ENCODE results near the gene SRMS. TPM values are rescaled to one million over a fixed set of nuclear protein-coding genes. Genes with fewer than 3 reads are reported as not detected.

The SRMS gene, protein sequence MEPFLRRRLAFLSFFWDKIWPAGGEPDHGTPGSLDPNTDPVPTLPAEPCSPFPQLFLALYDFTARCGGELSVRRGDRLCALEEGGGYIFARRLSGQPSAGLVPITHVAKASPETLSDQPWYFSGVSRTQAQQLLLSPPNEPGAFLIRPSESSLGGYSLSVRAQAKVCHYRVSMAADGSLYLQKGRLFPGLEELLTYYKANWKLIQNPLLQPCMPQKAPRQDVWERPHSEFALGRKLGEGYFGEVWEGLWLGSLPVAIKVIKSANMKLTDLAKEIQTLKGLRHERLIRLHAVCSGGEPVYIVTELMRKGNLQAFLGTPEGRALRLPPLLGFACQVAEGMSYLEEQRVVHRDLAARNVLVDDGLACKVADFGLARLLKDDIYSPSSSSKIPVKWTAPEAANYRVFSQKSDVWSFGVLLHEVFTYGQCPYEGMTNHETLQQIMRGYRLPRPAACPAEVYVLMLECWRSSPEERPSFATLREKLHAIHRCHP
- not detected for total RNA-seq

DNA sequence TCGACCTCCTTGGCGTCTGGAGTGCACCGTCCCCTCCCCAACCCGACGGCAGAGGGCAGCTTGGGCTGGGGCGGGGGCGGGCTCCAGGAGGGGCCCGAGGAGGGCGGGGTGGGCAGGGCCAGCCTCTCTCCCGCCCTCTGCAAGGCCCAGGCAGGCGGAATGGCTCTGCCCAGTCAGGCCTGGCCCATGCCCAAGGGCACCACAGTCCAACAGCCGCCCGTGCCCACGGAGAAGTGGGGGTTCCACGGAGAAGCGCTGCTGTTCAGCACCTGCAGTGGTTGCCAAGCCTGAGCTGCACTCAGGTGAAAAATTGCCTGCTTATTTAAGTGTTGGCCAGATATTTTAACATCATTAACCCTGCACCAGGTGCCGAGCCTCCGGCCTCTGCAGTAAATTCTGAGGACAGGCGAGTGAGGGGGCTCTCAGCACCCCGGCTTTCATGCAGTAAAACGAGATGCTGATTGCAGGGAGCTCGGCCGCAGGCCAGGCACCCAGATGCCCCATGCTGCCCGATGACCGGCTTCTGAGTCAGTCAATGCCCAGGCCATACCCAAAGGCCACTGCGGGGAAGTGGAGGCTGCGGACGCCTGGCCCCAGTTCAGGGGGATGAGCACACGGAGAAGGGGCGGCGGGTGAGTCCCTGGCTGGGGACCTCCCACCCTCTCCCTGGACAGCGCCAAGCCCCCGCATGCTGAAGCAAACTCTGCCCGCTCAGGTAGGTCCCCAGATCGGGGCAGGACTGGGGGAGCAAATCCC, at the start of gene SRMS:
TSS of gene SRMS (minus strand) at position 25 of the 756 bp plus-strand sequence. CDS start 286 bp downstream, outside the sequence.
- no peak for DNase-seq

DNA sequence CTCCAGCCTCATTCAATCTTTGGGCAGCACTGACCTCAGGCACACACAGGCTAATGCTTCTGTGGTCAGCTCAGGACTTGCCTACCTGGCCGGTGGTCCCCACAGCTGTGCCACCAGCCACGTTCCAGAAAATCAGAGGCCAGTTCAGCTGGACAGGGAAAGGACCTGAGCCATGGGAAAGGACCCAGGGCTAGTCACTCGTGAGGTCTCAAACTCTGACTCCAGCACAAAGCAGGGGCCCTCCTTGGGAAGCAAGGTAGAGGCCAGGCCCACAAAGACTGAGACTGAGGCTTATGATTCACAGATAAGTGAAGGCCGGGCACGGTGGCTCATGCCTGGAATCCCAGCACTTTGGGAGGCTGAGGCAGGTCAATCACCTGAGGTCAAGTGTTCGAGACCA, 48.9 kb upstream of the SRMS start:
- no peak for DNase-seq

DNA sequence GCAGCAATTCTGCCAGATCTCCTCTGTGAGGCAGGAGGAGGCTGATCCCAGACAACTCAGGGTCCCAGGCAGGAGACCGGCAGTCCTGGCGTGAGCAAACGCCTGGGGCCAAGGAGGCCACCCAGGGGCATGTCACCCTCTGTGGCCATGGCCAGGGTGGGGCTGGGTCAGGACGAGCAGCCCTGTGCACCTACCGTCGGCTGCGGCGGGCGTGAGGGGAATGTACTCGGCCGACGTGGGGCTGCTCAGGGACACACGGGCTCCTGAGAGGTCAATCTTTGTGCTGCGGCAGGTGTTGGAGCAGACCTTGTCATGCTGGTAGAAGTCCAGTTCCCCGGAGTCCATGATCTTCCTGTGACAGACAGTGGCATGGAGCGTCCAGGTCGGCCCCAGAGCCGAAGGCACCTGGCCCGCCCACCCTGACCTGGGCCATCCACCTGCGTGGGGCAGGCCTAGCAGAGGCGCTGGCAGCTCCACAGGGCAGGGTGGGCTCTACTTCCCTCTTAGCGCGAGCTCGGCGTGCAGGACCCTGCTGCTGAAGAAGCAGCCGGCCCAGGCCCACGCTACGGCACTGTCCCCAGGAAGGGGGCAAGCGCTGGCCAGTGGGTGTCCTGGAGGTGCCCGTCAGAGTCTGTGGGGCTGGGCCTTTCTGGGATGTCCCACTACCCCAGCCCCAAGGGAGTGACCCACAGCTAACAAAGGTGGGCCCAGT, 48.0 kb upstream of the SRMS start:
- DNase-seq = no peak

DNA sequence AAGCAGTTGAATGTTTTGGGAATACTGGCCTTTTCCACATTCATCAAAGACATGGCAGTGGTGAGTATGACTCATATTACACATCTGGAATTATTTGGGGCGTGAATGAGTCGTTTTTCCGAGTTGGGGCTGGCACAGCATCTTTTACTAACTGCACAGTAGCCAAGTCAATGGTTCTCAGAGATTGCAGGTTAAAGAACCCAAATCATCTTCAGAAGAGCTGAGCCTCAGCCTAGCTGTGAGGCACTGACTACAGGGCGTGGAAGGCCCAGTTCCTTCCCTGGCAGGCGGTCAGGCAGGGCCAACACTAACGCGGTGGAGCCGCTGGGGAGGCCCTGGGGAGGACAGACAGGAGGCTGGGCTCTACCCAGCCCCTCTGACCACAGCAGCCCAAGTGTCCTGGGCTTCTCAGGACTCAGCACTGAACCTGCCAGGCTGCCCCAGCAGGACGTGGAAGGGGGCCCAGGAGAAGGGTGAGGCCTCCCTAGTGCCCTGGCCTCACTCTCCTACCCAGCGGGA, 46.6 kb upstream of the SRMS start:
- no peak for DNase-seq

DNA sequence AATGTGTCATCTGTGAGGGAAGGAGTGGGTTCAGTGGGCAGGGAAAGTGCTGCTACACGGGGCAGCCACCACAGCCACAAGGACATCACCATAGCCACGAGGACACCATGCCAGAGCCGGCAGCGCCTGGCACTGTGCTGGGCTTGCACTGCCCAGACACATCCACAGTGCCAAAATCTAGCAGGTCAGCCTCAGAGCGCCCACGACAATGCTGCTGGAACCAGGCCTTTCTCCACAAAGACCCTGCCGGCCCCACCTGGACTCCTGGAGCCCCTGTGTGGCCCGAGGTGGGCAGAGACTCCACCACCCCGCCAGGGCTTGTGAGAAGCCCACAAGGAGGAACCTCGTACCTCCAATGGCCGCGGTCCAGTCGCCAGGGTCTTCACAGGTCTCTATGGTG, 45.1 kb upstream of the SRMS start:
- no peak for DNase-seq

DNA sequence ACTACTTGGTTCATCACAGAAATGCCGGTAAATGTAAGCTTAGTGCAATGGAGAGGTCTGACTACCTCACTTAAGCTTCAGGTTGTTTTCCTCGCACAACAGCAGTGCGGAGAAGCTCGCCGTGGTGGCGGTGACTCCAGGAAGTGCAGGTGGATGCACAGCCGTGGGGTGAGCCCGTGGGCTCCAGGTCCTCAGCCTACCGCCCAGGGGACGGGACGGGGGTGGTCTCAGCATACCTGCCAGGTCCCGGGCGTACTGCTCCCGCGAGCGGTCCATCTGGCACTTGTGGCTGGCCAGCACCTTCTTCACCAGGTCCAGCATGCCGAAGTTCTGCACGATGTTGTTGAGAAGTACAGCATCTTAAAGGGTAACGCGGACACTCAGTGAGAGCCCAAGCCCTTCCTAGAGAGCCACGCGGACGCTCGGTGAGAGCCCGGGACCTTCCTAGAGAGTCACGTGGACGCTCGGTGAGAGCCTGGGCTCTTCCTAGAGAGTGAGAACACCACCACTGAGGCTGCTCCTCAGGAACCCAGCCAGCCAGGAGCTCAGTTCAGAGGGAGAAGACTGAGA, 44.3 kb upstream of the SRMS start:
- DNase-seq = no peak

DNA sequence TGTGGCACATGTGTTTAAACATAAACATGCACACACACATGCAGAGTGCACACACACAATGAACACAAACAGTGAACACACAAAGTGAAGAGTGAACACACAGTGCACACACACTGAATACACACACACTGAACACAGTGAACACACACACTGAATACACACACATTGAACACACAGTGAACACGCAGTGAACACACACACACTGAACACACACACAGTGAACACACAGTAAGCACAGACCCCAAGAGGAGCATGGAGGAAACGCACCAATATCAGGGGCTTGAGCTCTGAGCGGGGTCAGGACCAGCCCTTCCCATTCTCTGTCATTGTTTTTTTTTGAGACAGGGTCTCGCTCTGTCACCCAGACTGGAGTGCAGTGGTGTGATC, 43.6 kb upstream of the SRMS start:
- no peak for DNase-seq

DNA sequence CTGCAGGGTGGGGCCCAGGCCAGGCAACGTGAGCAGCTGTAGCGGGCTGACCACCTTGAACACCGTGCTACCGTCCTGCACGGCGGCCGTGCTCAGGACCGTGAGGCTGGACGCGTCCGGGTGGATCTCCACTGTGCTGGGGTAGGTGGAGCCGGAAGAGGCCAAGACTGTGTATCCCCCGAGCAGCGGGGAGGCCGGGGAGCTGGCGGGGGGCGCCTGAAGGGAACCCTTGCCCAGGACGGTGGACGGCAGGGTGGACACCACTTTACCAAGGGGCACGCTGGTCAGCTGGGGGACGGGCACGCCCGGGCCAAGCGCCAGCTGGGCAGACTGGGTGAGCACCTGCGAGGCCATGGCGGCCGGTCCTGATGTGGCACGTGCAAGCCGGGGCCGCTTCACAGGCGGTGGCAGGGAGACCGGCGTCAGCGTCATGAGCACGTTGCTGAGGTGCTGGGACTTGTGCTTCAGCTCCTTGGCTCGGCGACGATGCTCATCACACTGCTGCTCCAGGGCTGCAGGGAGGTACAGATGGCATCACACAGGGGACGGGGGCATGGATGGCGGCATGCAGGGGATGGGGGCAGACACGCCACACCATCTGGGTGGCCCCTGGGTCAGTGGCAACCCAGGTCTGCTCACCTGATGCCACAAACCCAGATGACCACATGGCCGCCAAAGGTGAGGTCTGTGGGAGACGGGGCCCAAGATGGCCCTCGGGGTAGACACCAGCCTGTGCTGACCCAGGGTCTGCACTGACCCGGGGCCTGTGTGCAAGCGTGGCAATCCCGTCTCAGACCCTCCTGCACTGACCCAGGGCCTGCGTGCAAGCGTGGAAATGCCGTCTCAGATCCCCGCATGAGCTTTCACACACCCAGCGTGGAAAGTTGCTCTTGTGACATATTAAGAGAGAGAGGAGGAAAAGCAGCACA, 42.9 kb upstream of the SRMS start:
- no peak for DNase-seq

DNA sequence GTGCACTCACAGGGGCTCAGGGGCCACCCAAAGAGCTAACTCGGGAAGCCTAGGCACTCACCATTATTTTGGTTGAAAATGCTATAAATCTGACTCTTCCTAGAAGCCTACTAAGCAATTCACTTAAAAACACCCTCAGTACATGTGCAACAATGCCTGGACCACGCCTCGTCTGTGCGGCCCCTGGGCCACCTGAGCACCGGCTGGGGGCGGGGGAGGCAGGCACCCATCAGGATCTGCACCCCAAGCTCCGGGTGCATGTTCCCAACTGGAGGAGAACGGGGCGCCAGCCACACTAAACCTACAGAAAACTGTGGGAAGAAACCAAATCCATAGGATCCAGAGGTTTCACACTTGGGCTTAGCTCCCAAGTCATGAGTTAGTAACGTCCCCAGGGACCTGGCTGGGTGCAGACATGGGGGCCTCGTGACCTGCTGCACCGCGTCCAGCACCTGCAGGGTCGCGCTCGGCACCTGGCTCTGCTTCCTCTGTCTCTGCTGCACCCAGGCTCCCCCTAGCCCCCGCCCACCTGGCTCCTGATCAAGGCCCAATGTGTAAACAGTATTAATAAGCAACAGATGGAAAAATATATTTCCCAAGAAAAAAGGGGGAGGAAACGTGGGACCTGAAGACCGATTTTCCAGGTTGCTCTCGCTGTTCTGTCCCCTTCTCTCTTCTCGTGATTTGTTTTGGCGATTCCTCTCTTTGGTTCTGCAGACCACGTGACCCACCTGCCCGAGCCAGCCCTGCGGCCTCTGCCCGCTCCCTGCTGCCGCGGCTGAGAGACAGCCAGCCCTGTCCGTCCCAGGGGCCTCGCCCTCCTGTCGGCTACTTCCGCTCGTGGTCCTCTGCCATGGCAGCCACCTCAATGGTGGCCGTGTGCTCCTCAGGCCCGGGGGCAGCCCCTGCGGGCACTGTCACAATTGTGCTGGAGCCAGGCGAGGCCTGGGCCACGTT, 42.0 kb upstream of the SRMS start:
- no peak for DNase-seq

DNA sequence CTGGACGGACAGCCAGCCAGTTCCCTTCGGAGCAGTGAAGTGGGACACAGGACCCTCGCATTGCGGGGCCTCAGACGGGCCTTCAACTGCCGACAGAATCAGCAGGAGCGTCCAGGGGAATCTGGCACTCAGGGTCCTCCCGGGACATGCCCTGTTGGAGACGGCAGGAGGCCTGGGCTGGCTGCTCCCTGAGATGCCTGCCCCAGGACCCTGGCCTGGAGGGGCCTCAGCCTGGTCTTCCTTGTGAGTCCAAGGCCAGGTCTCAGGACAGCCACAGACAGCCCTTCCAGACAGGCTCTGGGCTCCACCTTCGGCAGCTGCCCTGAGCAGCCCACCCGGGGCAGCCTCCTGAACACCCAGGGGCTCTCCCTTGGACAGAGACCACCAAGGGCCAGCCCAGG, 41.1 kb upstream of the SRMS start:
- no peak for DNase-seq

DNA sequence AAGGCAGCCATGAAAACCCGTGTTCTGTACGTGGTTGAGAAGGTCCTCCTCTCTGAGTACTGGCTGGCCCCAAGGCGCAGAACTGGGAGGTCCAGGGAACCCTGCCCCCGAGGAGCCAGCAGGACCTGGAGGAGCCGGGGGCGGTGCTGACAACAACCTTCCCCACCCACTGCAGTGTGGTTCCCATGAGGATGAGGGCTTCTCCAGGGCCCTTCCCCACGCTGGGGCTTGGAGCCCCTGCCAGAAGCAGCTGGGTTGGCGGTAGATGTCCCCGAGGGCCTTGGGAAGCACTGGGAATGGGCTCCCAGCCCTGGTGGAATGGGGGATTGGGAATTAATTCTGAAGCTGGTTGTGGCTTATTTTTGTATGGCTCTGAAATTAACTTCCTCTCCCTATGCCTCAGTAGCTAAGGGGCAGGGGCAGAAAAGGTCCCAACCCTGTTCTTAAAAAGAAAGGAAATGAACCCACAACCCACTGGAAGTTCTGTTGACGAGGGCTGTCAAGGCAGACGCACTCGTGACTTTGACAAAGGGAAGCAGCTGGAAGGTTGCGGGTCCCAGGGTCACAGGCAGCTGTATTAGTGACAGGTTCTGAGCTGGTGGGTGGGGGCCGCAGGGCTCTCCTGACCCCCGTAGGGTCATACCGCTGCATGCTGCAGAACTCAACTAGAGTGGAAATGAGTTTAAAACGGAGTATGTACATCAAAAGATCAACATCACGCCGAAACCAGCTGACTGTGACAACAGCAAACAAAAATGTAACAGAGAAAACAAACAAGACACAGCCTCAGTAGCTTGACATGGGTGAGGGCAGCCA, 40.4 kb upstream of the SRMS start:
- no peak for DNase-seq

DNA sequence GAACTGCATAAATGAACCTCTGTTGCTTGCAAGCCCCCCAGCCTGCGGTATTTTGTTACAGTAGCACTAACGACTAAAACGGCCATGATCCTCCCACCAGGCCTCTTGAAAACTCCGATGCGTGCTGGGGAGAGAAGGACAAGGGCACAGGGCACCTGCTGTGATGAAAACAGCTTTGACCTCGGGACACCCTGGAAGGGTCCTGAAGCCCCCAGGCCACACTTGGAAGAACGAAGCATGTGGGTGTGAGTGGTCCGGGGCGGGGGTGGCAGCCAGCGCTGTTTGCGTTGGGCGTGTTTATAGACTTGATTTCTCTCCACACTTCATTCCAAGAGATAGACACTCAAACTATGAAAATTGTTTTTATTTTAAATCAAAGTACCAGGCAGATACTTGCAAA, 39.7 kb upstream of the SRMS start:
- no peak for DNase-seq

DNA sequence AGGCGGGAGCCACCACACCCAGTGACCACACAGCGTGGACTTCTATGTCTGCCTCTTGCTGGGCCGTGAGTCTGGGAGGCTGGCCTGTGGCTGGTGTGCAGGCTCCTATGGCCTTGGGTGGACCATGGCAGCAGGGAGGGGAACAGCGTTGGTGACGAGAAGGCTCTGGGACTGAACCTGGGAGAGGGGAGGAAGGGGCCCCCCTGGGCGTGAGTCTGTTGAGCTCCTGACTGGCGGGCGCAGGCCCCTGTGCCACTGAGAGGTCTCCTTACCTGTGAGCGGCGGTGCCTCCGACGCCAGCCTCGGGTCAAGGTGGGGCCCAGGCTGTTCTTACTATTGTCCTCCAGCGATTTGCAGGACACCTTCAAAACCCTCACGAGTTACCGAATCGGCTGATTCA, 39.2 kb upstream of the SRMS start:
- no peak for DNase-seq

DNA sequence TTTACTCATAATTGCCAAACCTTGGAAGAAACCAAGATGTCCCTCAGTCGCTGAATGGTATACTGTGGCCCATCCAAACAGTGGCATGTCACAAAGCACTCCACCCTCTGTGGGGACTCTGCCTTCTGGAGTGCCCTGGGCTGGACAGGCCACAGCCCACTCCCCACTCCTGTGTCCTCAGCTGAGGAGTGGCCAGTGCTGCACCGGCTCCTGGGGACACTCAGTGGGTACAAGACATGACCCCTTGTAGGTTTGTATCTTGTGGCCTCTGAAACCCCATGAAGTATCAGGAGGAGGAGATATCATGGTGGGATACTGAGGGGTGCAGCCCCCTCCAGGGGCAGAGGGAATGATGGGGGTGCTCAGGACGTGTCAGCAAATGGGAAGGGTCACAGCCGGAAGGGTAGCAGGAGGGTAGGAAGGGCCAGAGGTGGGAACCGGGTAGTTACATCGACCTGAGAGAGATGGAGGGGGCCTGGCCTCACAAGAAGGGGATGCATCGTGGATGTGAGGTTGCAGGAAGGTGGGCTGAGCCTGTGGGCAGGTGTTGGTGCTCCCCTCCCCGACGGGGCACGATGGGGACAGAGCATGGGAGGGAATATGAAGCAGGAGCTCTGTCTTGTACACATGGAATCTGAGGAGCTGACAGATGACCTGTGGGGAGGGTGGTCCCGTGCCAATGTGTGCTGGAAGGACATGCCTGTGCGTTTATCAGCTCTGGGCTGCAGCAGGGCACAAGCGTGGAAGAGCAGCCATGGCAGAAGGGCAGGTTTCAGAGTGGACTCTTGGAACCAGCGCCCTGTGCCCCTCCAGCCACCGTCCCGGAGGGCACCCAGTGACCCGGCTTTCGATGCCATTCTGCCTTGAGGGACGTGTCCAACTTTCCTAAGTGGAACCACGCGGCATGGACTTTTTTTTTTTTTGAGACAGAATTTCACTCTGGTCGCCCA, 38.3 kb upstream of the SRMS start:
- no peak for DNase-seq

DNA sequence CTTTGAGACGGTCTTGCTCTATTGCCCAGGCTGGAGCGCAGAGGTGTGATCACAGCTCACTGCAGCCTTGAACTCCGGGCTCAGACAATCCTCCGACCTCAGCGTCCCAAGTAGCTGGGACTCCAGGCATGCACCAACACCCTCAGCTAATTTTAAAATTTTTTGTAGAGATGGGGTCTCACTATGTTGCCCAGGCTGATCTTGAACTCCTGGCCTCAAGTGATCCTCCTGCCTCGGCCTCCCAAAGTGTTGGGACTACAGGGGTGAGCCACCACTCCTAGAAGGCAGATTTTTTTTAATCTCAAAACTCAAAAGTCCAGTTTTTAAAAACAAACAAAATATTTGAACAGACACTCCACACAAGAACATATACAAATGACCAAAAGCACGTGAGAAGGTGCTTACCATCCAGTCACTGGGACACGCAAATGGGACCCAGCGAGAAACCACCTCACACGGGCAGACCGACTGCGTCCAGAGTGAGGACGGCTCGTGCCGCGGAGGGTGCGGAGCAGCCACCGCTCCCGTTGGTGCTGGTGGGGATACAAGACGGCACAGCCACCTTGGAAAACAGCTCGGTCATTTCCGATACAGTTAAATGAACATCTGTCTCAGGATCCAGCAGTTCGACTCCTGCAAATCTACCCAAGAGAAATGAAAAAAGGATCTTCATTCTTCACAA, 35.0 kb upstream of the SRMS start:
- DNase-seq = no peak

DNA sequence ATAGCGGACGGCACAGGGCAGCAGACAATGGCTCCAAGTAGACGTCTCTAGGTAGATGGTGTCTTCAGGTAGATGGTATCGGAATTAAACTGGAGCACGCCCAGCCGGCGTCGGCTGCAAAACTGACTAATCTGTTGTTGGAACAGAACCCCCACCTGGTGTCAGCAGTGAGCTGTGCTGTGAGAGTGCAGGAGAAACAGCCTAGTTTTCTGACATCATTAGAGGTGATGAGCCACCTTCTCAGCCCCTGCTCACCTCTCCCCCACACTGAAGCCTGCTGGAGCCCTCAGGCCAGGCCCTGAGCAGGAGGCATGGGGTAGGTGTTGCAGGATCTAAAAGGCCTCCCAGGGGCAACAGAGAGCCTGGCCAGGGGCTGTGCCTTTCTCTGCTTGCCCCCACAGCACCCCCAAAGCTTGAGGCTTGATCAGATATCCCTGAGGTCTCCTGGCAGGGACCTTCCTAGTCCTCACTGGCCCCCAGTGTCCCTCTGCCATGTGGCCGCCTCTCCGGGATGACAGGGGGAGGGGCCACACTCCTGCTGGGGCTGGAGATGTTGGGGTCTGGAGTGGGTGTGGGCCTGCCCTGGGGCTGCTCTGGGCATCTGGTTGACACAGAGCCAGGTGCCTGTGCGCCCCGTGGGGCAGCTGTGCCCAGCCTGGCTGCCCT, 33.4 kb upstream of the SRMS start:
- DNase-seq = peak; percentile 54

DNA sequence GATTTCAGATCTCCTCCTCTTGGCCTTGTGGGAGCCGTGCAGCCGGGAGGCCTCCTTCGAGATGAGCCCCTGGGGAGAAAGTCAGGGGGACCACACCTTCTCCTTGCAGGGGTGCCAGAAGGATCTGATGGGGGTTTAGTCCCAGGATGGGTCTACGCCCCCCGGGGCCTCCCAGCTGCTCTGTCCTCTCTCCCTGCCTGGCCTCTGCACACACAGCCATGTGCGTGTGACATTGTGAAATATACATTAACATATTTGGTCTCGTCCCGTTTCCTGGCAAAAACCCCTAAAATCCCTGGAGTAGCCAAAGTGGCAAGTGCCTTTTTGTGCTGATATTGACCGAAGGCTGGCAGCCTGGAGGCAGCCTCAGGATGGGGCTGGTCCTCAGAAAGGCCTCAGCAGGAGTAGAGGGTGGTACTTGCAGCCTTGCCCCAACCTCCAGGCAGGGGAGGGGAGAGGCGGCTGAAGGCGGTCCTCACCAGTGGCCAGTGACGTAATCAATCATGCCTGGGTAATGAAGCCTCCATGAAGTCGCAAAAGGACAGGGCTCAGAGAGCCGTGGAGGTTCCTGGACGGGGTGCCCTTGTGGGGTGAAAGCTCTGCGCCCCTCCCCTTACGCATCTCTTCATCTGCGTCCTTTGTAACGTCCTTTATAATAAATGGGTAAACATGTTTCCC, 31.6 kb upstream of the SRMS start:
- no peak for DNase-seq
